Measurements from ENCODE around the gene MEI4. TPM values are rescaled to one million over a fixed set of nuclear protein-coding genes. Genes with fewer than 3 reads are reported as not detected.
"Not testable (repeated sequence)": the region's sequence is repeated elsewhere in the genome, so short reads cannot be mapped to it uniquely, and the experiment has no call there.

Gene MEI4
- total RNA-seq, 4 donors from 2014 or later = 0.41 TPM; not detected in 3

- Histone ChIP-seq H3K9me3 (no peaks in the 10 kb centered on the region), H3K4me1 (no peaks in the 10 kb centered on the region), H3K27me3 (no peaks in the 10 kb centered on the region), H3K36me3 (no peaks in the 10 kb centered on the region), H3K27ac (no peak overlapping the region), H3K4me3 (no peak overlapping the region)
- DNase-seq = no peak
- no peak for TF ChIP-seq POLR2A (IDR thresholded peaks at IDR 0.05)
- TF ChIP-seq, protein P1, sequence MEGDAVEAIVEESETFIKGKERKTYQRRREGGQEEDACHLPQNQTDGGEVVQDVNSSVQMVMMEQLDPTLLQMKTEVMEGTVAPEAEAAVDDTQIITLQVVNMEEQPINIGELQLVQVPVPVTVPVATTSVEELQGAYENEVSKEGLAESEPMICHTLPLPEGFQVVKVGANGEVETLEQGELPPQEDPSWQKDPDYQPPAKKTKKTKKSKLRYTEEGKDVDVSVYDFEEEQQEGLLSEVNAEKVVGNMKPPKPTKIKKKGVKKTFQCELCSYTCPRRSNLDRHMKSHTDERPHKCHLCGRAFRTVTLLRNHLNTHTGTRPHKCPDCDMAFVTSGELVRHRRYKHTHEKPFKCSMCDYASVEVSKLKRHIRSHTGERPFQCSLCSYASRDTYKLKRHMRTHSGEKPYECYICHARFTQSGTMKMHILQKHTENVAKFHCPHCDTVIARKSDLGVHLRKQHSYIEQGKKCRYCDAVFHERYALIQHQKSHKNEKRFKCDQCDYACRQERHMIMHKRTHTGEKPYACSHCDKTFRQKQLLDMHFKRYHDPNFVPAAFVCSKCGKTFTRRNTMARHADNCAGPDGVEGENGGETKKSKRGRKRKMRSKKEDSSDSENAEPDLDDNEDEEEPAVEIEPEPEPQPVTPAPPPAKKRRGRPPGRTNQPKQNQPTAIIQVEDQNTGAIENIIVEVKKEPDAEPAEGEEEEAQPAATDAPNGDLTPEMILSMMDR (IDR thresholded peaks at IDR 0.05) = no peak
- intact Hi-C loops (cut with DNase I; ENCODE audit: low total_unique reads) = no loop called here
Measured at GRCh38 chr6:77825204-77825603, 172.4 kb downstream of the MEI4 start.

- Histone ChIP-seq H3K4me3 (no peak overlapping the region), H3K4me1 (no peaks in the 10 kb centered on the region), H3K27ac (no peak overlapping the region), H3K27me3 (no peaks in the 10 kb centered on the region), H3K36me3 (no peaks in the 10 kb centered on the region), H3K9me3 (no peaks in the 10 kb centered on the region)
- no peak for TF ChIP-seq POLR2A (IDR thresholded peaks at IDR 0.05)
- TF ChIP-seq, protein P1 (IDR thresholded peaks at IDR 0.05) = no peak
- DNase-seq = no peak
- intact Hi-C loops (cut with DNase I; ENCODE audit: low total_unique reads) = no loop called here
Measured at GRCh38 chr6:77829736-77830135, 176.9 kb downstream of the MEI4 start.

DNA sequence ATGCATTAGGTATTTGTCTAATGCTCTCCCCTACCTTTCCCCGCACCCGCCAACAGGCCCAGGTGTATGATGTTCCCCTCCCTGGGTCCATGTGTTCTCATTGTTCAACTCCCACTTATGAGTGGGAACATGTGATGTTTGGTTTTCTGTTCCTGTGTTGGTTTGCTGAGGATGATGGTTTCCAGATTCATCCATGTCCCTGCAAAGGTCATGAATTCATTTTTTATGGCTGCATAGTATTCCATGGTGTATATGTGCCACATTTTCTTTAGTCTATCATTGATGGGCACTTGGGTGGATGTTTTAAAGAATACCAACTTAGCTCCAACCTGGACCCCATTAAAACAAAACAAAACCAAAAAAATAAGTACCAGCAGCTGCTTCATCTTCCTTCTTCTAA lies 180.9 kb downstream of the MEI4 start:
- H3K36me3 ChIP-seq; DNase-seq; H3K27me3 ChIP-seq; intact Hi-C loops (cut with DNase I; ENCODE audit: low total_unique reads); H3K4me3 ChIP-seq; H3K9me3 ChIP-seq; H3K4me1 ChIP-seq; H3K27ac ChIP-seq: not testable (repeated sequence)

GRCh38 chr6:77834591-77834996 lies 181.8 kb downstream of the MEI4 start:
- DNase-seq = no peak
- H3K4me3 ChIP-seq = no peak overlapping the region
- H3K9me3 ChIP-seq = no peaks in the 10 kb centered on the region
- H3K27me3 ChIP-seq = no peaks in the 10 kb centered on the region
- H3K4me1 ChIP-seq = no peaks in the 10 kb centered on the region
- H3K27ac ChIP-seq = no peak overlapping the region
- no peak for TF ChIP-seq POLR2A (IDR thresholded peaks at IDR 0.05)
- TF ChIP-seq, protein P1 (IDR thresholded peaks at IDR 0.05) = no peak
- H3K36me3 ChIP-seq = no peaks in the 10 kb centered on the region
- intact Hi-C loops (cut with DNase I; ENCODE audit: low total_unique reads) = no loop called here

GRCh38 chr6:77837034-77837784 lies 184.4 kb downstream of the MEI4 start:
- TF ChIP-seq, protein P1 (IDR thresholded peaks at IDR 0.05) = no peak
- TF ChIP-seq POLR2A (IDR thresholded peaks at IDR 0.05) = no peak
- H3K27ac ChIP-seq = no peak overlapping the region
- H3K36me3 ChIP-seq = no peaks in the 10 kb centered on the region
- H3K27me3 ChIP-seq = no peaks in the 10 kb centered on the region
- intact Hi-C loops (cut with DNase I; ENCODE audit: low total_unique reads) = no loop called here
- no peak for DNase-seq
- H3K9me3 ChIP-seq = no peaks in the 10 kb centered on the region
- H3K4me1 ChIP-seq = no peaks in the 10 kb centered on the region
- no peak overlapping the region for H3K4me3 ChIP-seq
